ENCODE measurements around the gene FXR2. TPM values are rescaled to one million over a fixed set of nuclear protein-coding genes. Genes with fewer than 3 reads are reported as not detected.

Gene FXR2
- total and polyA plus RNA-seq, 2 donors (not counting 1 experiment from before 2014, with no cell fraction given): 22.0 to 46.6 TPM

- Histone ChIP-seq H4K20me1 (ENCODE audit: control insufficient read depth, extremely low read depth, insufficient read depth, low read length) (no peaks in the 10 kb centered on the region), H3K27me3 (ENCODE audit: control insufficient read depth, insufficient read depth, low read length) (no peaks in the 10 kb centered on the region)
Measured at GRCh38 chr17:7640783-7641182, 26.1 kb upstream of the FXR2 start.

GRCh38 chr17:7636163-7636562 lies 21.5 kb upstream of the FXR2 start:
- Histone ChIP-seq H3K9ac (ENCODE audit: insufficient read depth, low read length) (no peak overlapping the region), H3K79me2 (ENCODE audit: control insufficient read depth, insufficient read depth, low read length) (no peaks in the 10 kb centered on the region), H3K27me3 (ENCODE audit: control insufficient read depth, insufficient read depth, low read length) (no peaks in the 10 kb centered on the region), H3K4me1 (ENCODE audit: control insufficient read depth, extremely low read depth, insufficient read depth, low read length) (no peaks in the 10 kb centered on the region), H3K4me2 (ENCODE audit: extremely low read depth, insufficient read depth, low read length) (no peak overlapping the region), H4K20me1 (ENCODE audit: control insufficient read depth, extremely low read depth, insufficient read depth, low read length) (no peaks in the 10 kb centered on the region), H3K27ac (ENCODE audit: insufficient read depth, low read length) (no peak overlapping the region), H3K4me3 (replicated peaks in 1 of 4; ENCODE audit: control extremely low read depth in 1 of 4, insufficient read depth in 1 of 4, low read depth in 3 of 4, low read length in 4 of 4) (no peak overlapping the region), H3K36me3 (ENCODE audit: control insufficient read depth, insufficient read depth, low read length) (no peaks in the 10 kb centered on the region), H3K9me3 (ENCODE audit: control insufficient read depth, insufficient read depth, low read depth, low read length) (no peaks in the 10 kb centered on the region), H2AFZ (ENCODE audit: low read length) (no peak overlapping the region)
- TF ChIP-seq CTCF (conservative IDR thresholded peaks at IDR 0.05 in 1 of 2, IDR thresholded peaks at IDR 0.05 in 1 of 2; ENCODE audit: low read depth in 1 of 2, low read length in 2 of 2) (no peak), EZH2 (IDR thresholded peaks at IDR 0.05; ENCODE audit: low read length, missing control alignments) (no peak)
- DNase-seq (ENCODE audit: low read depth in 2 of 2): no peak

More at GRCh38 chr17:7640783-7641182, 26.1 kb upstream of the FXR2 start:
- Histone ChIP-seq H3K4me1 (ENCODE audit: control insufficient read depth, extremely low read depth, insufficient read depth, low read length) (no peaks in the 10 kb centered on the region), H3K4me2 (ENCODE audit: extremely low read depth, insufficient read depth, low read length) (no peak overlapping the region), H2AFZ (ENCODE audit: low read length) (no peak overlapping the region), H3K9ac (ENCODE audit: insufficient read depth, low read length) (no peak overlapping the region), H3K36me3 (ENCODE audit: control insufficient read depth, insufficient read depth, low read length) (no peaks in the 10 kb centered on the region), H3K4me3 (replicated peaks in 1 of 4; ENCODE audit: control extremely low read depth in 1 of 4, insufficient read depth in 1 of 4, low read depth in 3 of 4, low read length in 4 of 4) (no peak overlapping the region), H3K79me2 (ENCODE audit: control insufficient read depth, insufficient read depth, low read length) (no peaks in the 10 kb centered on the region), H3K9me3 (ENCODE audit: control insufficient read depth, insufficient read depth, low read depth, low read length) (no peaks in the 10 kb centered on the region), H3K27ac (ENCODE audit: insufficient read depth, low read length) (no peak overlapping the region)
- TF ChIP-seq CTCF (conservative IDR thresholded peaks at IDR 0.05 in 1 of 2, IDR thresholded peaks at IDR 0.05 in 1 of 2; ENCODE audit: low read depth in 1 of 2, low read length in 2 of 2) (no peak), EZH2 (IDR thresholded peaks at IDR 0.05; ENCODE audit: low read length, missing control alignments) (no peak)
- no peak for DNase-seq (ENCODE audit: low read depth in 2 of 2)

GRCh38 chr17:7634384-7634783 lies 19.7 kb upstream of the FXR2 start:
- no peak overlapping the region for H3K4me3 ChIP-seq (replicated peaks in 1 of 4; ENCODE audit: control extremely low read depth in 1 of 4, insufficient read depth in 1 of 4, low read depth in 3 of 4, low read length in 4 of 4)

More at GRCh38 chr17:7634384-7634783, 19.7 kb upstream of the FXR2 start:
- no peaks in the 10 kb centered on the region for H3K27me3 ChIP-seq (ENCODE audit: control insufficient read depth, insufficient read depth, low read length)
- H3K36me3 ChIP-seq (ENCODE audit: control insufficient read depth, insufficient read depth, low read length): no peaks in the 10 kb centered on the region
- H3K79me2 ChIP-seq (ENCODE audit: control insufficient read depth, insufficient read depth, low read length): no peaks in the 10 kb centered on the region
- H3K4me2 ChIP-seq (ENCODE audit: extremely low read depth, insufficient read depth, low read length): no peak overlapping the region
- DNase-seq (ENCODE audit: low read depth in 2 of 2): peak; percentile 28 to 59
- H3K9me3 ChIP-seq (ENCODE audit: control insufficient read depth, insufficient read depth, low read depth, low read length): no peaks in the 10 kb centered on the region
- no peak overlapping the region for H3K9ac ChIP-seq (ENCODE audit: insufficient read depth, low read length)
- H2AFZ ChIP-seq (ENCODE audit: low read length): no peak overlapping the region
- TF ChIP-seq EZH2 (IDR thresholded peaks at IDR 0.05; ENCODE audit: low read length, missing control alignments) (no peak), CTCF (conservative IDR thresholded peaks at IDR 0.05 in 1 of 2, IDR thresholded peaks at IDR 0.05 in 1 of 2; ENCODE audit: low read depth in 1 of 2, low read length in 2 of 2) (peak; percentile 67 to 74)
- H3K4me1 ChIP-seq (ENCODE audit: control insufficient read depth, extremely low read depth, insufficient read depth, low read length): no peaks in the 10 kb centered on the region
- no peaks in the 10 kb centered on the region for H4K20me1 ChIP-seq (ENCODE audit: control insufficient read depth, extremely low read depth, insufficient read depth, low read length)
- no peak overlapping the region for H3K27ac ChIP-seq (ENCODE audit: insufficient read depth, low read length)
